HUES64 (cell line): ENCODE measurements around the gene PCDHB11. TPM values are rescaled to one million over a fixed set of nuclear protein-coding genes. Genes with fewer than 3 reads are reported as not detected.
"Not testable (repeated sequence)": the region's sequence is repeated elsewhere in the genome, so short reads cannot be mapped to it uniquely, and the experiment has no call there.

Experiments used
- H3K27ac ChIP-seq: 2 replicates; pipeline ENCODE4 v1.7.0; 2013; ENCODE audit warnings: low read depth, low read length, inconsistent platforms
- H3K27me3 ChIP-seq: 2 replicates; pipeline ENCODE4 v1.6.1; 2013; ENCODE audit warnings: mild to moderate bottlenecking, low read length; ENCODE audit not compliant: insufficient read depth
- H3K36me3 ChIP-seq: 2 replicates; pipeline ENCODE4 v1.6.1; 2013; ENCODE audit warnings: mild to moderate bottlenecking, low read length; ENCODE audit not compliant: insufficient read depth
- H3K4me1 ChIP-seq: 2 replicates; pipeline ENCODE4 v1.6.1; 2013; ENCODE audit warnings: mild to moderate bottlenecking, low read length, moderate library complexity; ENCODE audit not compliant: insufficient read depth
- H3K4me3 ChIP-seq: 2 replicates; pipeline ENCODE4 v1.5.1; 2013; ENCODE audit warnings: mild to moderate bottlenecking, low read length, moderate library complexity
- H3K9ac ChIP-seq: 2 replicates; pipeline ENCODE4 v1.6.1; 2013; ENCODE audit warnings: mild to moderate bottlenecking, low read depth, low read length
- H3K9me3 ChIP-seq: 2 replicates; pipeline ENCODE4 v1.6.1; 2013; ENCODE audit warnings: low read depth, low read length; ENCODE audit not compliant: insufficient read depth
- WGBS: fragments of 150-250, 120-280 bp; methylation state at CpG from one replicate; pipeline ENCODE4 v1.1.7; 2013; ENCODE audit warnings: missing lambda C conversion rate; 5-methylcytosine and 5-hydroxymethylcytosine counted together
- polyA plus RNA-seq, 2 experiments: library from polyadenylated mRNA; stranded (reverse); fragments of 50-300 nt; gene quantifications; one replicate each; pipeline ENCODE4 v1.2.3, GENCODE V29; 2013

Gene PCDHB11
- polyA plus RNA-seq (2013, experiment 1 of 2): 0.50 TPM
- polyA plus RNA-seq (2013, experiment 2 of 2): 0.70 TPM

DNA sequence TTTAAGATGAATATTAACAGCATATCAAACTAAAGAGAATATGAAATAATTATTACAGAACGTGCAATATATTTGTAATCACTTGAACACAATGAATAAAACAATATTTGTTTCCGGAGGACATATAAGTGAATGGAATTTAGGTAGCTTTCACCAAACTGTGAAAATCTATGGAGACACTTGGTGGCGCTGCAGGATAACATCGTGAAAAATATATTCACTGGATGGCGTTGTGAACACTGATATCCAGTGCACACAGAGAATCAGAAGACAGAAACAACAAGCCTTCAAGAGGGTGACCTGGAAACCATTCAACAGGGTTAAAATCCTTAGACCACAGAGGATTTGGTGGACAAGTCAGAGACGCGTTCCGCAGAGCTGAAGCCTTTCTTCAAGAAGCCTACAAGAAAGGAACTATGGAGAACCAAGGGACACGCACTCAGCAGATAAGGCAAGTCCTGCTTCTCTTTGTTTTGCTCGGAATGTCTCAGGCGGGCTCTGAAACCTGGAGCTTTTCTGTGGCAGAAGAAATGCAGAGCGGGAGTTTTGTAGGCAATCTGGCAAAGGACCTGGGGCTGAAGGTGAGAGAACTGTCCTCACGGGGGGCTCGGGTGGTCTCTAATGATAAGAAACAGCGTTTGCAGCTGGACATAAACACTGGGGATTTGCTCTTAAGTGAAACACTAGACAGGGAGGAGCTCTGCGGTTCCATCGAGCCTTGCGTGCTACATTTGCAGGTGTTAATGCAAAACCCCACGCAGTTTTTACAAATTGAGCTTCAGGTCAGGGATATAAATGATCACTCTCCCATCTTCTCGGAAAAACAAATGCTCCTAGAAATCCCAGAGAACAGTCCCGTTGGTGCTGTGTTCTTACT is at the start of gene PCDHB11:
Gene PCDHB11, plus strand, starts transcription at position 269 of the 877 bp plus-strand sequence. Its CDS starts 148 bp downstream, at position 417.
- H3K9ac ChIP-seq: no peak within 1 kb of the TSS
- H3K4me1 ChIP-seq: no peaks in the 10 kb centered on the region
- 81% methylated on average over 20 of the region's 21 CpGs for WGBS
- no peak within 1 kb of the TSS for H3K27ac ChIP-seq
- H3K36me3 ChIP-seq: no peaks in the 10 kb centered on the region
- H3K4me3 ChIP-seq: peak within 1 kb of the TSS; percentile 17; the same call in 1 of the 2 replicates
- H3K27me3 ChIP-seq: no peaks in the 10 kb centered on the region
- H3K9me3 ChIP-seq: peaks cover 22% of the 10 kb centered on the region; the same call in 1 of the 2 replicates

DNA sequence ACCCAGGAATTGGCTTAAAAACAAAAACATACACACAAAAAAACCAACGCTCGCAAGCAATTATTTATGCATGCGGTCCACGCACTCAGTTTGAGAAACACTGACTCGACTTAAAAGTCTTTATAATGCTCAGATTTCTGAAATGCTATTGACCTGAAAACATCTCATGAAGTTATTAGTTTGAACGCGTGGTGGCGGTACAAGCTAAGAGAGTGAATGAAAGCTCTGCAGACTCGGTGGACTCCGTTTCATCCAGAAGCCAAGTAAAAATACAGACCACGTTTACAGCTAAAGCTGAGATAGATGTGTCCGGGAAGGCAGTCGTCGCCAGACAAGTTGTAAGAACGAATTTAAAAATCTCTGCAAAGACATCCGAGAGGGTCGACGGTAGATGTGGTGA is 49.6 kb upstream of the PCDHB11 start, which contains the start of gene PCDHB6:
Gene PCDHB6, plus strand, starts transcription at position 246 of the 400 bp plus-strand sequence. CDS start 201 bp downstream, outside the sequence.
- Histone ChIP-seq H3K36me3 (no peaks in the 10 kb centered on the region), H3K4me3 (no peak within 1 kb of the TSS), H3K27ac (no peak within 1 kb of the TSS), H3K27me3 (no peaks in the 10 kb centered on the region), H3K9ac (no peak within 1 kb of the TSS), H3K9me3 (peaks cover 9% of the 10 kb centered on the region; the same call in 1 of the 2 replicates), H3K4me1 (no peaks in the 10 kb centered on the region)
- 88% methylated on average over 18 of the region's 18 CpGs for WGBS

DNA sequence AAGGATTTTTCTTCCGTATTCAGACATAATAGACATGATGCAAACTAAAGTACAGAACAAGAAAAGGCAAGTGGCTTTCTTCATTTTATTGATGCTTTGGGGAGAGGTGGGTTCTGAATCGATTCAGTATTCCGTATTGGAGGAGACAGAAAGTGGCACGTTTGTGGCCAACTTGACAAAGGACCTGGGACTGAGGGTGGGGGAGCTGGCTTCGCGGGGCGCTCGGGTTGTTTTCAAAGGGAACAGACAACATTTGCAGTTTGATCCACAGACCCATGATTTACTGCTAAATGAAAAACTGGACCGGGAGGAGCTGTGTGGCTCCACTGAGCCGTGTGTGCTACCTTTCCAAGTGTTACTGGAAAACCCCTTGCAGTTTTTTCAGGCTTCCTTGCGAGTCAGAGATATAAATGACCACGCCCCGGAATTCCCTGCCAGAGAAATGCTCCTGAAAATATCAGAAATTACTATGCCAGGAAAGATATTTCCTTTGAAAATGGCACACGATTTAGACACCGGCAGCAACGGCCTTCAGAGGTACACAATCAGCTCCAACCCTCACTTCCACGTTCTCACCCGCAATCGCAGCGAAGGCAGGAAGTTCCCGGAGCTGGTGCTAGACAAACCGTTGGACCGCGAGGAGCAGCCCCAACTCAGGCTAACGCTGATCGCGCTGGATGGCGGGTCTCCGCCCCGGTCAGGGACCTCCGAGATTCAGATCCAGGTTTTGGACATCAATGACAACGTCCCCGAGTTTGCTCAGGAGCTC is 49.0 kb upstream of the PCDHB11 start:
- Histone ChIP-seq H3K9me3 (peaks cover 9% of the 10 kb centered on the region; the same call in 1 of the 2 replicates), H3K27me3 (no peaks in the 10 kb centered on the region), H3K27ac (no peak overlapping the region), H3K36me3 (no peaks in the 10 kb centered on the region), H3K9ac (no peak overlapping the region), H3K4me3 (no peak overlapping the region), H3K4me1 (no peaks in the 10 kb centered on the region)
- 95% methylated on average over 33 of the region's 33 CpGs for WGBS

- H3K27me3 ChIP-seq: no peaks in the 10 kb centered on the region
These were observed 48.5 kb upstream of the PCDHB11 start for GRCh38 chr5:141150993-141151325.

GRCh38 chr5:141151632-141152031 is 47.8 kb upstream of the PCDHB11 start:
- H3K9me3 ChIP-seq: peaks cover 14% of the 10 kb centered on the region
- H3K27ac ChIP-seq, H3K36me3 ChIP-seq, H3K9ac ChIP-seq, H3K27me3 ChIP-seq, H3K4me1 ChIP-seq, H3K4me3 ChIP-seq: not testable (repeated sequence)
- 97% methylated on average over 34 of the region's 41 CpGs for WGBS

More at GRCh38 chr5:141150993-141151325, 48.5 kb upstream of the PCDHB11 start:
- Histone ChIP-seq H3K27ac (no peak overlapping the region), H3K9ac (no peak overlapping the region), H3K4me3 (no peak overlapping the region), H3K4me1 (no peaks in the 10 kb centered on the region), H3K9me3 (peaks cover 9% of the 10 kb centered on the region; the same call in 1 of the 2 replicates), H3K36me3 (no peaks in the 10 kb centered on the region)
- WGBS: 93% methylated on average over 13 of the region's 13 CpGs

GRCh38 chr5:141152096-141152495 is 47.3 kb upstream of the PCDHB11 start:
- H3K4me1 ChIP-seq, H3K36me3 ChIP-seq, H3K9ac ChIP-seq, H3K27ac ChIP-seq, H3K27me3 ChIP-seq, H3K4me3 ChIP-seq: not testable (repeated sequence)
- 96% methylated on average over 36 of the region's 36 CpGs for WGBS
- H3K9me3 ChIP-seq: peaks cover 17% of the 10 kb centered on the region

- H3K9ac ChIP-seq: no peak overlapping the region
- no peak overlapping the region for H3K27ac ChIP-seq
- peak overlapping the region; percentile 21; the same call in 1 of the 2 replicates for H3K4me3 ChIP-seq
- H3K36me3 ChIP-seq: no peaks in the 10 kb centered on the region
- no peaks in the 10 kb centered on the region for H3K27me3 ChIP-seq
- no peaks in the 10 kb centered on the region for H3K4me1 ChIP-seq
- WGBS: 85% methylated on average over 21 of the region's 21 CpGs
- peaks cover 17% of the 10 kb centered on the region for H3K9me3 ChIP-seq
These were observed 43.7 kb upstream of the PCDHB11 start for GRCh38 chr5:141155540-141156374.

DNA sequence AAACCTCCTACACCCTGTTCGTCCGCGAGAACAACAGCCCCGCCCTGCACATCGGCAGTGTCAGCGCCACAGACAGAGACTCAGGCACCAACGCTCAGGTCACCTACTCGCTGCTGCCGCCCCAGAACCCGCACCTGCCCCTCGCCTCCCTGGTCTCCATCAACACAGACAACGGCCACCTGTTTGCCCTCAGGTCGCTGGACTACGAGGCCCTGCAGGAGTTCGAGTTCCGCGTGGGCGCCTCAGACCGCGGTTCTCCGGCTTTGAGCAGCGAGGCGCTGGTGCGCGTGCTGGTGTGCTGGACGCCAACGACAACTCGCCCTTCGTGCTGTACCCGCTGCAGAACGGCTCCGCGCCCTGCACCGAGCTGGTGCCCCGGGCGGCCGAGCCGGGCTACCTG is 42.1 kb upstream of the PCDHB11 start:
- WGBS: 95% methylated on average over 28 of the region's 38 CpGs
- H3K27ac ChIP-seq, H3K4me1 ChIP-seq, H3K27me3 ChIP-seq, H3K36me3 ChIP-seq, H3K4me3 ChIP-seq, H3K9ac ChIP-seq: not testable (repeated sequence)
- H3K9me3 ChIP-seq: peaks cover 11% of the 10 kb centered on the region

GRCh38 chr5:141157901-141158300 is 41.5 kb upstream of the PCDHB11 start:
- H3K9me3 ChIP-seq: peaks cover 11% of the 10 kb centered on the region
- H3K36me3 ChIP-seq, H3K4me1 ChIP-seq, H3K27ac ChIP-seq, H3K27me3 ChIP-seq, H3K9ac ChIP-seq, H3K4me3 ChIP-seq: not testable (repeated sequence)
- 96% methylated on average over 22 of the region's 28 CpGs for WGBS

DNA sequence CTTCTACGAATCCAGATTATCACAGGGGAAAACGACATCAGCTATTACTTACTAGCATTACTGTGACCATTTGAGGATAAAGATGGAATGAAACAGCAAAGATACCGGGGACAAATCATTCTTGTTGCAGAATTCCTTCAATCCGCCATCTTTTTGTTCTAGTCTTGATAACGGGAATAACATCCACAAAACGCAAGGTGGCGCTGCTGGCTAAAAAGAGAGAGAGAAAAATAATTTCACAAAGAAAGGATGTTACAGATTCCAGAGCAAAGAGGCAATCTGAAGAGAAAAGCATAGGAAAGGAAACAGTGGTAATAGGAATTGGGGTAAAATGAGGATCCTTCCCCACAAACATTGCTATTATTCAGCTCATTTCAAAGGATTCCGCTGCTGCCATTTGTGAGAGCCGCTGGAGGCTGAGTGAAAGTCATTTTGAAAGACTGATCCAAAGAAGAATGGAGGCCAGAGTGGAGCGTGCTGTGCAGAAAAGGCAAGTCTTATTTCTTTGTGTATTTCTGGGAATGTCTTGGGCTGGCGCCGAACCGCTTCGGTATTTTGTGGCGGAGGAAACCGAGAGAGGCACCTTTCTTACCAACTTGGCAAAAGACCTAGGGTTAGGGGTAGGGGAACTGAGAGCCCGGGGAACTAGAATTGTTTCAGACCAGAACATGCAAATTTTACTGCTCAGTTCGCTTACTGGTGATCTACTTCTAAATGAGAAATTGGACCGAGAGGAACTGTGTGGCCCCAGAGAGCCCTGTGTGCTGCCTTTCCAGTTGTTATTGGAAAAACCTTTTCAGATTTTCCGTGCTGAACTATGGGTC is 26.8 kb upstream of the PCDHB11 start, which contains the start of gene PCDHB7:
Gene PCDHB7, plus strand, starts transcription at position 264 of the 824 bp plus-strand sequence. Its CDS starts 192 bp downstream, at position 456.
- Histone ChIP-seq H3K9ac (no peak within 1 kb of the TSS), H3K4me3 (no peak within 1 kb of the TSS), H3K4me1 (no peaks in the 10 kb centered on the region), H3K27ac (no peak within 1 kb of the TSS), H3K36me3 (no peaks in the 10 kb centered on the region), H3K9me3 (0 out of 2 replicates have a peak, but pooled peaks cover 2% of the 10 kb centered on the region), H3K27me3 (no peaks in the 10 kb centered on the region)
- 75% methylated on average over 19 of the region's 20 CpGs for WGBS
